Tibial artery (tissue), 4 donors: Measurements from ENCODE around the gene ADAMTS14.

Experiments
- DNase-seq, 2 donors: peaks; one replicate each; pipeline ENCODE4 v3.0.0-alpha.2; 2019
- H3K27ac ChIP-seq, 2 donors: fragments of 200-600 bp; sonication (generic) in 1 of 2; 1 replicate in 1 of 2; 2 replicates in 1 of 2; pipeline ENCODE4 v1.5.1; 2018 to 2019; ENCODE audit warnings: mild to moderate bottlenecking in 1 of 2
- H3K27me3 ChIP-seq, 2 donors: fragments of 200-600 bp; sonication (generic) in 1 of 2; one replicate each; pipeline versions ENCODE4 v1.5.1 to v1.6.0; 2016 to 2019
- H3K36me3 ChIP-seq, 3 donors: fragments of 200-600 bp; sonication (generic) in 2 of 3; one replicate each; pipeline ENCODE4 v1.5.1; 2016 to 2019; ENCODE audit warnings: mild to moderate bottlenecking in 2 of 3
- H3K4me1 ChIP-seq, 4 donors: fragments of 200-600 bp; sonication (generic) in 2 of 4; 1 replicate in 3 of 4; 2 replicates in 1 of 4; pipeline ENCODE4 v1.5.1; 2016 to 2019
- H3K4me3 ChIP-seq, 2 donors: fragments of 200-600 bp; sonication (generic) in 1 of 2; 1 replicate in 1 of 2; 2 replicates in 1 of 2; pipeline ENCODE4 v1.5.1; 2018 to 2019; ENCODE audit warnings: mild to moderate bottlenecking in 2 of 2
- H3K9me3 ChIP-seq, 3 donors: fragments of 200-600 bp; sonication (generic) in 1 of 3; one replicate each; pipeline ENCODE4 v1.5.1; 2016 to 2019
- intact Hi-C: fragments of 100-400 bp; cut with DNase I; formaldehyde crosslinking; loops from one replicate; pipeline ENCODE4 v1.15.0; 2023; ENCODE audit warnings: low total_unique reads
- TF ChIP-seq, protein P1 (sequence below), 2 experiments: fragments of 200-600 bp in 1 of 2; fragments of 450-650 bp in 1 of 2; IDR thresholded peaks; one replicate each; pipeline ENCODE4 v1.5.1; 2017 to 2019; ENCODE audit warnings: antibody characterized with exemption in 2 of 2, mild to moderate bottlenecking in 1 of 2, moderate library complexity in 1 of 2

Gene ADAMTS14

GRCh38 chr10:70652761-70653657 lies 19.3 kb upstream of the ADAMTS14 start:
- Histone ChIP-seq H3K9me3 (peaks cover 0 to 17% (median 0%) of the 10 kb centered on the region in 3 donors), H3K4me1 (peaks cover 0 to 9% (median 4%) of the 10 kb centered on the region in 4 donors), H3K36me3 (no peaks in the 10 kb centered on the region), H3K4me3 (no peak overlapping the region), H3K27me3 (no peaks in the 10 kb centered on the region), H3K27ac (no peak overlapping the region)
- TF ChIP-seq, protein P1, sequence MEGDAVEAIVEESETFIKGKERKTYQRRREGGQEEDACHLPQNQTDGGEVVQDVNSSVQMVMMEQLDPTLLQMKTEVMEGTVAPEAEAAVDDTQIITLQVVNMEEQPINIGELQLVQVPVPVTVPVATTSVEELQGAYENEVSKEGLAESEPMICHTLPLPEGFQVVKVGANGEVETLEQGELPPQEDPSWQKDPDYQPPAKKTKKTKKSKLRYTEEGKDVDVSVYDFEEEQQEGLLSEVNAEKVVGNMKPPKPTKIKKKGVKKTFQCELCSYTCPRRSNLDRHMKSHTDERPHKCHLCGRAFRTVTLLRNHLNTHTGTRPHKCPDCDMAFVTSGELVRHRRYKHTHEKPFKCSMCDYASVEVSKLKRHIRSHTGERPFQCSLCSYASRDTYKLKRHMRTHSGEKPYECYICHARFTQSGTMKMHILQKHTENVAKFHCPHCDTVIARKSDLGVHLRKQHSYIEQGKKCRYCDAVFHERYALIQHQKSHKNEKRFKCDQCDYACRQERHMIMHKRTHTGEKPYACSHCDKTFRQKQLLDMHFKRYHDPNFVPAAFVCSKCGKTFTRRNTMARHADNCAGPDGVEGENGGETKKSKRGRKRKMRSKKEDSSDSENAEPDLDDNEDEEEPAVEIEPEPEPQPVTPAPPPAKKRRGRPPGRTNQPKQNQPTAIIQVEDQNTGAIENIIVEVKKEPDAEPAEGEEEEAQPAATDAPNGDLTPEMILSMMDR (IDR thresholded peaks at IDR 0.05) = no peak
- intact Hi-C loops = no loop called here
- peak in 1 of 2 donors; percentile 25 for DNase-seq

- no peak overlapping the region for H3K27ac ChIP-seq
- intact Hi-C loops = no loop called here
- no peaks in the 10 kb centered on the region for H3K27me3 ChIP-seq
- H3K4me1 ChIP-seq = peaks cover 0 to 9% (median 4%) of the 10 kb centered on the region in 4 donors
- TF ChIP-seq, protein P1 (IDR thresholded peaks at IDR 0.05) = no peak
- no peak for DNase-seq
- no peaks in the 10 kb centered on the region for H3K36me3 ChIP-seq
- no peak overlapping the region for H3K4me3 ChIP-seq
- peaks cover 0 to 13% (median 7%) of the 10 kb centered on the region in 3 donors for H3K9me3 ChIP-seq
Observed at GRCh38 chr10:70655316-70655715, 17.0 kb upstream of the ADAMTS14 start.

DNA sequence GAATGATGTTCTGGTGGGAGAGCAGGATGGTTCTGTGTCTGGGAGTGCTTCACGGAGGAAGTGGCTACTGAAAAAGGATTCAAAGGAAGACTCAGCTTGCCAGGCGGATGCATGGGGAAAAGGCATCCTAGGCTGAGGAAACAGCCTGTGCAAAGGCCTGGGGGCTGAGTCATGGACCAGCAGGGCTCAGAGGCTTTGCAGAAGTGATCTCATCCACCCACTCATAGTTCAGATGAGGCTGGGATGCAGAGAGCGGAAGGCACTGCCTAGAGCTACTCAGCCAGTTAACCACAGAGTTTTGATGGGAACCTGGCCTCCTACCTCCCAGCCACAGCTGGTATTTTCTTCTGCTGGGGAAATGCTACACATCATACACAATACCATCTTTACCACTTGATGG lies 15.8 kb upstream of the ADAMTS14 start:
- Histone ChIP-seq H3K4me1 (peaks cover 0 to 9% (median 4%) of the 10 kb centered on the region in 4 donors), H3K36me3 (no peaks in the 10 kb centered on the region), H3K27ac (no peak overlapping the region), H3K4me3 (no peak overlapping the region), H3K27me3 (peaks cover 0 to 3% of the 10 kb centered on the region in 2 donors), H3K9me3 (peaks cover 0 to 10% (median 7%) of the 10 kb centered on the region in 3 donors)
- intact Hi-C loops = no loop called here
- no peak for DNase-seq
- TF ChIP-seq, protein P1 (IDR thresholded peaks at IDR 0.05) = no peak

DNA sequence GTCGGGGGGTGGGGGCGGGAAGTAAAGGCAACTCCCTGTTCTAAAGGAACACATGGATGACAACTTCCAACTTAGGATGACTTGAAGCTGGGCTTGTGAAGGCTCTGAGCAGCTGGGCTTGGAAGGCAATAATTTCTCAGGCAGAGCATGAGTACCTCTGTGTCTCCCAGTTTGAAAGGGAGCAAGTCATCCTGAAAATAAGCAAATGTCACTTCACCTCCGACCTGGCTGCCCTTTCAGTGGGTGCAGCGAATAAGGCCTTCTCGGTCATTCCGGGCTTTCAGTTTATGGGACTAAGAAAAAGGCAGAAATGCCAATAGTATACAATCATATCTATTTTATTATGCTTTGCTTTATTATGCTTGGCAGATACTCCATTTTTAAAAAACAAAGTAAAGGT lies 15.3 kb upstream of the ADAMTS14 start:
- Histone ChIP-seq H3K27me3 (peaks cover 0 to 5% of the 10 kb centered on the region in 2 donors), H3K4me3 (no peak overlapping the region), H3K36me3 (no peaks in the 10 kb centered on the region), H3K9me3 (peaks cover 0 to 7% (median 6%) of the 10 kb centered on the region in 3 donors), H3K27ac (no peak overlapping the region), H3K4me1 (peaks cover 0 to 9% (median 4%) of the 10 kb centered on the region in 4 donors)
- TF ChIP-seq, protein P1 (IDR thresholded peaks at IDR 0.05) = no peak
- intact Hi-C loops = no loop called here
- DNase-seq = no peak

DNA sequence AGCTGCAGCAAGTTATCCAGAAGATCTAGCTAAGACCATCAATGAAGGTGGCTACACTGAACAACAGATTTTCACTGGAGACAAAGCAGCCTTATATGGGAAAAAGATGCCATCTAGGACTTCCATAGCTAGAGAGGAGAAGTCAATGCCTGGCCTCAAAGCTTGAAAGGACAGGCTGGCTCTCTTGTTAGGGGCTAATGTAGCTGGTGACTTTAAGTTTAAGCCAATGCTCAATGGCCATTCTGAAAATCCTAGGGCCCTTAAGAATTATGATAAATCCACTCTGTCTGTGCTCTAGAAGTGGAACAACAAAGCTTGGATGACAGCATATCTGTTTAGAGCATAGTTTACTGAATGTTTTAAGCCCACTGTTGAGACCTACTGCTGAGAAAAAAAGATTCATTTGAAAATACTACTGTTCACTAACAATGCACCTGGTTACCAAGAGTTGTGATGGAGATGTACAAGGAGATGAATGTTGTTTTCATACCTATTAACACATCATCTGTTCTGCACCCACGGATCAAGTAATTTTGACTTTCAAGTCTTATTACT lies 13.6 kb upstream of the ADAMTS14 start:
- TF ChIP-seq, protein P1 (IDR thresholded peaks at IDR 0.05) = no peak
- H3K4me1 ChIP-seq = peaks cover 0 to under 1% (median 0%) of the 10 kb centered on the region in 4 donors
- peaks cover 0 to 6% of the 10 kb centered on the region in 2 donors for H3K27me3 ChIP-seq
- H3K36me3 ChIP-seq = no peaks in the 10 kb centered on the region
- peaks cover 0 to 7% (median 6%) of the 10 kb centered on the region in 3 donors for H3K9me3 ChIP-seq
- intact Hi-C loops = no loop called here
- no peak overlapping the region for H3K4me3 ChIP-seq
- H3K27ac ChIP-seq = no peak overlapping the region
- DNase-seq = no peak
